Measurements from ENCODE around the gene HTR3D.
"Not testable (repeated sequence)": the region's sequence is repeated elsewhere in the genome, so short reads cannot be mapped to it uniquely, and the experiment has no call there.

HTR3D gene

GRCh38 chr3:184015381-184016019 lies 16.0 kb upstream of the HTR3D start:
- FAIRE-seq (no peak), DNase-seq (ENCODE audit: low spot score) (no peak)

- FAIRE-seq: no peak
- no peak for DNase-seq (ENCODE audit: low spot score)
These were observed 15.4 kb upstream of the HTR3D start for GRCh38 chr3:184016169-184016570.

GRCh38 chr3:184016811-184017671 lies 14.5 kb upstream of the HTR3D start:
- no peak for FAIRE-seq
- peak; percentile 94 for DNase-seq (ENCODE audit: low spot score)

GRCh38 chr3:184017672-184018423 lies 13.7 kb upstream of the HTR3D start, which contains the start of gene ABCC5:
Gene ABCC5, minus strand, starts transcription at chr3:184017884. Its CDS starts 3,492 bp downstream, at chr3:184014392.
- DNase-seq (ENCODE audit: low spot score): peak; percentile 97
- no peak for FAIRE-seq

- no peak for FAIRE-seq
These were observed 13.0 kb upstream of the HTR3D start for GRCh38 chr3:184018424-184018973.

GRCh38 chr3:184022323-184022722 lies 9.2 kb upstream of the HTR3D start:
- DNase-seq (ENCODE audit: low spot score) (no peak), FAIRE-seq (no peak)

More at GRCh38 chr3:184018424-184018973, 13.0 kb upstream of the HTR3D start:
- no peak for DNase-seq (ENCODE audit: low spot score)

GRCh38 chr3:184025256-184025655 lies 6.3 kb upstream of the HTR3D start:
- DNase-seq (ENCODE audit: low spot score); FAIRE-seq: not testable (repeated sequence)

- FAIRE-seq; DNase-seq (ENCODE audit: low spot score): not testable (repeated sequence)
These were observed 3.2 kb upstream of the HTR3D start for GRCh38 chr3:184028275-184028890.

GRCh38 chr3:184029443-184029842 lies 2.1 kb upstream of the HTR3D start:
- FAIRE-seq (no peak), DNase-seq (ENCODE audit: low spot score) (no peak)

GRCh38 chr3:184030536-184030935 lies 1.0 kb upstream of the HTR3D start:
- no peak for FAIRE-seq
- no peak for DNase-seq (ENCODE audit: low spot score)

GRCh38 chr3:184037816-184038215 lies 6.3 kb downstream of the HTR3D start:
- FAIRE-seq: no peak

GRCh38 chr3:184038307-184038706 lies 6.8 kb downstream of the HTR3D start:
- not testable (repeated sequence) for FAIRE-seq; DNase-seq (ENCODE audit: low spot score)

More at GRCh38 chr3:184037816-184038215, 6.3 kb downstream of the HTR3D start:
- no peak for DNase-seq (ENCODE audit: low spot score)

GRCh38 chr3:184039414-184039813 lies 7.9 kb downstream of the HTR3D start:
- FAIRE-seq (no peak), DNase-seq (ENCODE audit: low spot score) (no peak)

GRCh38 chr3:184040010-184040409 lies 8.5 kb downstream of the HTR3D start:
- FAIRE-seq (no peak), DNase-seq (ENCODE audit: low spot score) (peak; percentile 40)

GRCh38 chr3:184042617-184043016 lies 11.1 kb downstream of the HTR3D start:
- no peak for FAIRE-seq
- DNase-seq (ENCODE audit: low spot score): no peak

- FAIRE-seq (no peak), DNase-seq (ENCODE audit: low spot score) (no peak)
These were observed 14.5 kb downstream of the HTR3D start for GRCh38 chr3:184045995-184046394.

- no peak for FAIRE-seq
- no peak for DNase-seq (ENCODE audit: low spot score)
These were observed 18.8 kb downstream of the HTR3D start for GRCh38 chr3:184050217-184050847.

- DNase-seq (ENCODE audit: low spot score) (no peak), FAIRE-seq (no peak)
These were observed 21.2 kb downstream of the HTR3D start, which contains the start of gene HTR3C for GRCh38 chr3:184052767-184053166. Gene HTR3C, plus strand, starts transcription at chr3:184053047. Its CDS starts 34 bp downstream, at chr3:184053081.

- DNase-seq (ENCODE audit: low spot score) (no peak), FAIRE-seq (no peak)
These were observed 26.5 kb downstream of the HTR3D start for GRCh38 chr3:184058029-184058428.

- DNase-seq (ENCODE audit: low spot score): no peak
- FAIRE-seq: no peak
These were observed 27.9 kb downstream of the HTR3D start for GRCh38 chr3:184059424-184059823.

Measured in urothelium cell line (cell line).